Sigmoid colon (tissue), 4 donors: ENCODE measurements around the gene EMC9.

Experiments used
- EP300 ChIP-seq, 4 donors: sonication (generic); formaldehyde crosslinking; IDR thresholded peaks; one replicate each; pipeline ENCODE4 v1.6.1; 2017; ENCODE audit warnings: antibody characterized with exemption in 4 of 4
- POLR2A ChIP-seq, 2 donors: fragments of 450-650 bp; IDR thresholded peaks; one replicate each; pipeline ENCODE4 v1.6.1; 2016; ENCODE audit warnings: antibody characterized with exemption in 2 of 2, mild to moderate bottlenecking in 2 of 2, moderate library complexity in 2 of 2
- POLR2AphosphoS5 ChIP-seq, 4 donors: sonication (generic); formaldehyde crosslinking; IDR thresholded peaks; one replicate each; pipeline ENCODE4 v1.6.1; 2017; ENCODE audit warnings: antibody characterized with exemption in 4 of 4
- TF ChIP-seq, protein P1 (sequence below), 4 experiments: fragments of 450-650 bp in 3 of 4; fragments of 200-600 bp in 1 of 4; IDR thresholded peaks; one replicate each; pipeline ENCODE4 v1.5.1; 2016 to 2019; ENCODE audit warnings: antibody characterized with exemption in 4 of 4, mild to moderate bottlenecking in 3 of 4, moderate library complexity in 2 of 4

DNA sequence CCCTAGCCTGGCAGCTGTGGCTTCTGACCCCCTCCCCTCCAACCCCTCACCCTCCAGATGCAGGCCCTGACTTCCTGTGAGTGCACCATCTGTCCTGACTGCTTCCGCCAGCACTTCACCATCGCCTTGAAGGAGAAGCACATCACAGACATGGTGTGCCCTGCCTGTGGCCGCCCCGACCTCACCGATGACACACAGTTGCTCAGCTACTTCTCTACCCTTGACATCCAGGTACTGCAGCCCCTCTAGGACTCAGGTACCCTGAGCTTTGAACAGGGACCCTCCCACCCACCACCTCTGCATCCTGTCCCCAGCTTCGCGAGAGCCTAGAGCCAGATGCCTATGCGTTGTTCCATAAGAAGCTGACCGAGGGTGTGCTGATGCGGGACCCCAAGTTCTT, 13.7 kb upstream of the EMC9 start:
- TF ChIP-seq POLR2A (IDR thresholded peaks at IDR 0.05) (no peak), EP300 (IDR thresholded peaks at IDR 0.05) (no peak), POLR2AphosphoS5 (IDR thresholded peaks at IDR 0.05) (no peak)
- TF ChIP-seq, protein P1, sequence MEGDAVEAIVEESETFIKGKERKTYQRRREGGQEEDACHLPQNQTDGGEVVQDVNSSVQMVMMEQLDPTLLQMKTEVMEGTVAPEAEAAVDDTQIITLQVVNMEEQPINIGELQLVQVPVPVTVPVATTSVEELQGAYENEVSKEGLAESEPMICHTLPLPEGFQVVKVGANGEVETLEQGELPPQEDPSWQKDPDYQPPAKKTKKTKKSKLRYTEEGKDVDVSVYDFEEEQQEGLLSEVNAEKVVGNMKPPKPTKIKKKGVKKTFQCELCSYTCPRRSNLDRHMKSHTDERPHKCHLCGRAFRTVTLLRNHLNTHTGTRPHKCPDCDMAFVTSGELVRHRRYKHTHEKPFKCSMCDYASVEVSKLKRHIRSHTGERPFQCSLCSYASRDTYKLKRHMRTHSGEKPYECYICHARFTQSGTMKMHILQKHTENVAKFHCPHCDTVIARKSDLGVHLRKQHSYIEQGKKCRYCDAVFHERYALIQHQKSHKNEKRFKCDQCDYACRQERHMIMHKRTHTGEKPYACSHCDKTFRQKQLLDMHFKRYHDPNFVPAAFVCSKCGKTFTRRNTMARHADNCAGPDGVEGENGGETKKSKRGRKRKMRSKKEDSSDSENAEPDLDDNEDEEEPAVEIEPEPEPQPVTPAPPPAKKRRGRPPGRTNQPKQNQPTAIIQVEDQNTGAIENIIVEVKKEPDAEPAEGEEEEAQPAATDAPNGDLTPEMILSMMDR (IDR thresholded peaks at IDR 0.05): no peak
